ENCODE data around the gene CHTF8.
"Not testable (repeated sequence)": the region's sequence is repeated elsewhere in the genome, so short reads cannot be mapped to it uniquely, and the experiment has no call there.

CHTF8 gene

DNA sequence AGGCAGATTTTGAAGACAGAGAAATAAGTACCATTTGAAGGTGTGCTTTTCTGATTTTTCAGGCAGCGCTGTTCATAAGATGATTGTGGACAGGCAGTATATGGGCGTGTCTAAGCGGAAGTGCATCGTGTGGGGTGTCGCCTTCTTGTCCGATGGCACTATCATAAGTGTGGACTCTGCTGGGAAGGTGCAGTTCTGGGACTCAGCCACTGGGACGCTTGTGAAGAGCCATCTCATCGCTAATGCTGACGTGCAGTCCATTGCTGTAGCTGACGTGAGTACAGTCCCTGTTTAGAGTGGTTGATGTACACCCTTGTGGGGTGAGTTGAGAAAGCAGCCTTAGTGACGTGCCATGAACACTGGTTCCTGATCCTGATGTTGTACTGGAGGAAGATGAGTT, 10.7 kb upstream of the CHTF8 start:
- no peak for DNase-seq
- intact Hi-C loops (cut with DNase I) = no loop called here

- intact Hi-C loops (cut with DNase I) = no loop called here
- DNase-seq = no peak
These were observed 9.5 kb upstream of the CHTF8 start for GRCh38 chr16:69141936-69142335.

- DNase-seq = no peak
- intact Hi-C loops (cut with DNase I) = no loop called here
These were observed 8.6 kb upstream of the CHTF8 start for GRCh38 chr16:69141014-69141413.

- intact Hi-C loops (cut with DNase I) = loop anchor here (10.0 kb wide), 1 partner anchor 615 kb away; no protein-coding TSS in a partner anchor
- DNase-seq = not testable (repeated sequence)
These were observed 7.1 kb upstream of the CHTF8 start for GRCh38 chr16:69139464-69139863.

DNA sequence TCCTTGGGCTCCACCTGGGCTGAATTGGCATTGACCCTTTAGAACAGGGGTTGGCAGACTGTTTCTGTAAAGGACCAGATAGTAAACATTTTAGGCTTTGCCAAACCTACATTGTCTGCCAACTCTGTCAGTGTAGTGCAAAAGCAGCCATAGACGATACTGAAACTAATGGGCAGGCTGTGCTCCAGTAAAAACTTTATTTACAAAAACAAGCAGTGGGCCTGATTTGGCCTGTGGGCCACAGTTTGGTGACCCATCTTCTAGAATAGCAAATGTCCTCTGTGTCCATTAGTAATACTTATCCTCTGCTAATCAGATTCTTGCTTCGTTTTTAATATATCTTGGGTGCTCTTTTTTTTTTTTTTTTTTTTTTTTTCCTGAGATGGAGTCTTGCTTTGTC, 6.2 kb upstream of the CHTF8 start:
- DNase-seq = no peak
- intact Hi-C loops (cut with DNase I) = loop anchor here (10.0 kb wide), 1 partner anchor 614 kb away; no protein-coding TSS in a partner anchor

GRCh38 chr16:69133373-69133954, 1.1 kb upstream of the CHTF8 start:
- no peak for DNase-seq
- intact Hi-C loops (cut with DNase I) = loop anchor here (5.0 to 10.0 kb wide), 2 partner anchors 231 to 609 kb away; no protein-coding TSS in a partner anchor

GRCh38 chr16:69131839-69132423, 457 bp downstream of the CHTF8 start:
- intact Hi-C loops (cut with DNase I) = loop anchor here (5.0 to 10.0 kb wide), 2 partner anchors 230 to 607 kb away; no protein-coding TSS in a partner anchor
- peak in 37 of 42 donors; percentile 27 to 85 (median 58) for DNase-seq

GRCh38 chr16:69131167-69131838, 1.1 kb downstream of the CHTF8 start:
- peak in 18 of 42 donors; percentile 12 to 56 (median 24) for DNase-seq

GRCh38 chr16:69130461-69130860, 1.9 kb downstream of the CHTF8 start:
- intact Hi-C loops (cut with DNase I) = loop anchor here (5.0 to 10.0 kb wide), 2 partner anchors 228 to 606 kb away; no protein-coding TSS in a partner anchor

More at GRCh38 chr16:69131167-69131838, 1.1 kb downstream of the CHTF8 start:
- intact Hi-C loops (cut with DNase I) = loop anchor here (5.0 to 10.0 kb wide), 2 partner anchors 229 to 607 kb away; no protein-coding TSS in a partner anchor

GRCh38 chr16:69127966-69128510, 4.3 kb downstream of the CHTF8 start:
- intact Hi-C loops (cut with DNase I) = loop anchor here (5.0 to 10.0 kb wide), 2 partner anchors 286 to 423 kb away; partner anchors contain the start of gene TANGO6
- no peak for DNase-seq

More at GRCh38 chr16:69130461-69130860, 1.9 kb downstream of the CHTF8 start:
- DNase-seq = no peak

DNA sequence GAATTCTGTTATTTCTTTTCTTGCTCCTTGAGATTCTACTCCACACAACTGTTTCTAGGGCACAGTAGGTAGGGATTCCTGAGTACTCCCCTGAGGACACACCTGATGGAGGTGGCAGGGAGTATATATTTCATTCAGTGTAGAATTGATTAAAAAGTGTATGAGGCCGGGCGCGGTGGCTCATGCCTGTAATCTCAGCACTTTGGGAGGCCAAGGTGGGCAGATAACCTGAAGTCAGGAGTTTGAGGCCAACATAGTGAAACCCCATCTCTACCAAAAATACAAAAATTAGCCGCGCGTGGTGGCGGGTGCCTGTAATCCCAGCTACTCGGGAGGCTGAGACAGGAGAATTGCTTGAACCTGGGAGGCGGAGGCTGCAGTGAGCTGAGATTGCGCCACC, 5.6 kb downstream of the CHTF8 start:
- peak in 3 of 42 donors; percentile 2 to 10 (median 6) for DNase-seq
- intact Hi-C loops (cut with DNase I) = loop anchor here (5.0 to 10.0 kb wide), 2 partner anchors 284 to 422 kb away; partner anchors contain the start of gene TANGO6

DNA sequence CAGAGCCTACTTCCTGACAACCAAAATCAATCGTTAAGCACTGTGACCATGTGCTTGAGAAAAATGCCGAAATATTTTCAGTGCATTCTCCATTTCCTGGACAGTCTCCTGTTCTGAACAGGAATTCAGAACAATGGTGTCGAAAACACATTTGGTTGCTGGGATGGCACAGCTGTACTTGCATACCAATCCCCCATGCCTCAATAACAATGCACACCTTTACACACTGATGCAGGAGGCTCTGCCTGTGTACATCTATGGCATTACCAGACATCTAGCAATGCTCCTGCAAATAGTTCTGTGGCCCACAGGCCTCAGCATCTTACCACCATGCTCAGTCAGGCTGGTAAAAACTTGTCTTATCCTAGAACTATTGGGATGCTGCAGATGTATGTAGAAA, 6.2 kb downstream of the CHTF8 start:
- peak in 2 of 42 donors; percentile 1 for DNase-seq
- intact Hi-C loops (cut with DNase I) = loop anchor here (5.0 to 10.0 kb wide), 2 partner anchors 284 to 421 kb away; partner anchors contain the start of gene TANGO6

GRCh38 chr16:69124961-69125360, 7.4 kb downstream of the CHTF8 start:
- intact Hi-C loops (cut with DNase I) = loop anchor here (5.0 to 10.0 kb wide), 2 partner anchors 283 to 420 kb away; partner anchors contain the start of gene TANGO6
- DNase-seq = peak in 3 of 42 donors; percentile 6 to 12 (median 8)

- intact Hi-C loops (cut with DNase I) = loop anchor here (10.0 kb wide), 1 partner anchor 420 kb away; no protein-coding TSS in a partner anchor
These were observed 8.0 kb downstream of the CHTF8 start for GRCh38 chr16:69124406-69124805.

DNA sequence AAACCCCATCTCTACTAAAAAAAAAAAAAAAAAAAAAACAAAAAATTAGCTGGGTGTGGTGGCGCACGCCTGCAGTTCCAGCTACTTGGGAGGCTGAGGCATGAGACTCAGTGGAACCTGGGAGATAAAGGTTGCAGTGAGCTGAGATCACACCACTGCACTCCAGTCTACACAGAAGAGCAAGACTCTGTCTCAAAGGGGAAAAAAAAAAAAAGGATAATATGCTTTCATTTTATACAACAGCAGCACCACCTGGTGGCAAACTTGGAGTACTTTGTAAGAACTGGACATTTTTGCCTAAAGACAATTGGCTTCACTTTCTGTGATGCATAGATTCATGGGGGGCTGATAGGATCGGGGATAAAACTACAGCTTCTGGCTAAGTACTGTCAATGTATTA, 8.5 kb downstream of the CHTF8 start:
- DNase-seq = peak in 33 of 42 donors; percentile 22 to 85 (median 55)
- intact Hi-C loops (cut with DNase I) = loop anchor here (10.0 kb wide), 1 partner anchor 419 kb away; no protein-coding TSS in a partner anchor

More at GRCh38 chr16:69124406-69124805, 8.0 kb downstream of the CHTF8 start:
- DNase-seq = peak in 3 of 42 donors; percentile 2 to 11 (median 10)

- DNase-seq = peak in 4 of 42 donors; percentile 3 to 23 (median 14)
- intact Hi-C loops (cut with DNase I) = loop anchor here (10.0 kb wide), 1 partner anchor 415 kb away; no protein-coding TSS in a partner anchor
These were observed 12.2 kb downstream of the CHTF8 start for GRCh38 chr16:69120096-69120664.

DNA sequence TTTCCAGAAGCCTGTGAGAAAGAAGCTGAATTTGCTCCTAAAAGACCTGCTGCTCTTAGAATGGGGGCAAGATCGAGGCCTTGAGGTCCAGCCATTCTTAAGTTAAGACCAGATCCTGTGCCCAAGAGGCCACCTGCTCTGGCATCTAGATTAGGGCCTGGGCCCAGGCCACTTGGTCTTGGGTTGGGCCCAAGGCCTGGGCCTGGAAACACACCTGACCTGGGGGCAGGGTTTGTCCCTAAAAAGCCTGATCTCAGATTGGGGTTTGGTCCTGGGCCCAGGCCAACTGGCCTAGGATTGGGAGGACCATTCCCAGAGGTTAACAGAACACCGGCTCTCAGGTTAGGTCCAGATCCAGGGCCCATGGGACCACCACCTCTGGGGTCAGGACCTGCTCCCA, 12.9 kb downstream of the CHTF8 start:
- intact Hi-C loops (cut with DNase I) = no loop called here
- DNase-seq = peak in 3 of 42 donors; percentile 0 to 2 (median 1)

- DNase-seq = peak in 4 of 42 donors; percentile 0 to 19 (median 12)
These were observed 13.4 kb downstream of the CHTF8 start for GRCh38 chr16:69118994-69119393.

More at GRCh38 chr16:69118994-69119393, 13.4 kb downstream of the CHTF8 start:
- intact Hi-C loops (cut with DNase I) = no loop called here
